ENCODE data around the gene OR5D13.

- no peak for TF ChIP-seq CTCF (IDR thresholded peaks at IDR 0.05)
- TF ChIP-seq CHD2 (IDR thresholded peaks at IDR 0.05; ENCODE audit: low read length, partially characterized antibody): no peak
- no peak for TF ChIP-seq KDM5A (IDR thresholded peaks at IDR 0.05)
- no peak for TF ChIP-seq PHF8 (IDR thresholded peaks at IDR 0.05; ENCODE audit: borderline replicate concordance, low read depth)
- no peak for TF ChIP-seq HEYL (CRISPR knock-in tag; IDR thresholded peaks at IDR 0.05)
- no peak for TF ChIP-seq JUN (IDR thresholded peaks at IDR 0.05)
- TF ChIP-seq POLR2A (IDR thresholded peaks at IDR 0.05; ENCODE audit: low read length): no peak
- no peak for TF ChIP-seq RAD21 (conservative IDR thresholded peaks at IDR 0.05 in 1 of 2, IDR thresholded peaks at IDR 0.05 in 1 of 2)
These were observed at the start of gene OR5D13 for GRCh38 chr11:55773138-55773537.

Measured in A549 (cell line).